ENCODE measurements around the gene ADAMTS2. TPM values are rescaled to one million over a fixed set of nuclear protein-coding genes. Genes with fewer than 3 reads are reported as not detected.

ADAMTS2 gene
- total RNA-seq, 3 donors from 2014 or later (not counting 1 experiment from before 2014, with no cell fraction given): 0.28 TPM; not detected in 2

DNA sequence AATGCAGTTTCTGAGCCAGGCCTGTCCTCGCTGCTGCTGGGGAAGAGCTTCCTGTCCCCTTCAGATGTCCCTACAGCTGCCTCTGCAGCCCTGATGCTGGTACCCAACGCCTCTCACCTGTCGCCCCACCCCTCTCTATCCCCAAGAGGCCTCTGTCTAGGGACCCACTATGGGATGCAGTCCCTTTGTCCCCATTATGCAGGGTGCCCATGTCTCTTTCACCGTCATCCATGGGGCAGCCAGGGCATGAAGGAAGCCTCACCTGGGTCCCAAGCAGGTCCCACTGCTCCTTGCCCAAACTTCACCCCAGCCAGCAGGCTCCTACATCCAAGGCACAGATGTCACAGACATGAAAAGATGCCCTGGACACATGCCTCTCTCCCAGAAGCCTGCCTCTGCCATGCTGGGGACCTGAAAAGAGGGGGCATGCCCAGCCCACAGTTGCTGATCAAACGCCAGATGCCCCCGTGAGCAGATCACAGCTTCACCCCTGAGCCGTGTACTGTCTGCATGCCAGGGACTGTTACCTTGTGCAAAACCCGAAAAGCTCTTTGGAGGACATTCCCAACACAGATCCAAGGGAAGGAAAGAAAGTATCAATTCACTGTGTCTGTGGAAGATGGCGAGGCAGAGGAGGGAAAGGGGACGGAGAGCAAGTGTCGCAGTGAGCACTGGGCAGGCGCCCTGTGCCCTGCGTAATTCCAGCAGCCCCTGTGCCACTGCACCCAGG is 81.0 kb downstream of the ADAMTS2 start:
- intact Hi-C loops (cut with micrococcal nuclease): no loop called here
- H3K27ac Mint-ChIP-seq: no peak overlapping the region
- ATAC-seq: no peak
- H3K9me3 ChIP-seq (ENCODE audit: control insufficient read depth, insufficient read depth, low read length): no peaks in the 10 kb centered on the region
- no peaks in the 10 kb centered on the region for H3K36me3 Mint-ChIP-seq
- DNase-seq: peak in 1 of 2 donors; percentile 4
- H3K4me3 Mint-ChIP-seq: no peak overlapping the region
- H3K4me1 Mint-ChIP-seq: no peaks in the 10 kb centered on the region
- no peak overlapping the region for H3K27ac ChIP-seq (ENCODE audit: low read length)
- no peak overlapping the region for H3K4me3 ChIP-seq (ENCODE audit: low read length)
- H3K36me3 ChIP-seq (ENCODE audit: control insufficient read depth, insufficient read depth, low read length): no peaks in the 10 kb centered on the region
- H3K27me3 Mint-ChIP-seq (ENCODE audit: low read depth in 2 of 2): no peaks in the 10 kb centered on the region
- H3K27me3 ChIP-seq (ENCODE audit: control insufficient read depth, insufficient read depth, low read length): no peaks in the 10 kb centered on the region
- TF ChIP-seq, protein P1, sequence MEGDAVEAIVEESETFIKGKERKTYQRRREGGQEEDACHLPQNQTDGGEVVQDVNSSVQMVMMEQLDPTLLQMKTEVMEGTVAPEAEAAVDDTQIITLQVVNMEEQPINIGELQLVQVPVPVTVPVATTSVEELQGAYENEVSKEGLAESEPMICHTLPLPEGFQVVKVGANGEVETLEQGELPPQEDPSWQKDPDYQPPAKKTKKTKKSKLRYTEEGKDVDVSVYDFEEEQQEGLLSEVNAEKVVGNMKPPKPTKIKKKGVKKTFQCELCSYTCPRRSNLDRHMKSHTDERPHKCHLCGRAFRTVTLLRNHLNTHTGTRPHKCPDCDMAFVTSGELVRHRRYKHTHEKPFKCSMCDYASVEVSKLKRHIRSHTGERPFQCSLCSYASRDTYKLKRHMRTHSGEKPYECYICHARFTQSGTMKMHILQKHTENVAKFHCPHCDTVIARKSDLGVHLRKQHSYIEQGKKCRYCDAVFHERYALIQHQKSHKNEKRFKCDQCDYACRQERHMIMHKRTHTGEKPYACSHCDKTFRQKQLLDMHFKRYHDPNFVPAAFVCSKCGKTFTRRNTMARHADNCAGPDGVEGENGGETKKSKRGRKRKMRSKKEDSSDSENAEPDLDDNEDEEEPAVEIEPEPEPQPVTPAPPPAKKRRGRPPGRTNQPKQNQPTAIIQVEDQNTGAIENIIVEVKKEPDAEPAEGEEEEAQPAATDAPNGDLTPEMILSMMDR (IDR thresholded peaks at IDR 0.05): no peak
- no peaks in the 10 kb centered on the region for H3K9me3 Mint-ChIP-seq
- WGBS (ENCODE audit: insufficient coverage): 82% methylated on average over 13 of the region's 13 CpGs
- H3K4me1 ChIP-seq (ENCODE audit: control insufficient read depth, insufficient read depth, low read length): no peaks in the 10 kb centered on the region

DNA sequence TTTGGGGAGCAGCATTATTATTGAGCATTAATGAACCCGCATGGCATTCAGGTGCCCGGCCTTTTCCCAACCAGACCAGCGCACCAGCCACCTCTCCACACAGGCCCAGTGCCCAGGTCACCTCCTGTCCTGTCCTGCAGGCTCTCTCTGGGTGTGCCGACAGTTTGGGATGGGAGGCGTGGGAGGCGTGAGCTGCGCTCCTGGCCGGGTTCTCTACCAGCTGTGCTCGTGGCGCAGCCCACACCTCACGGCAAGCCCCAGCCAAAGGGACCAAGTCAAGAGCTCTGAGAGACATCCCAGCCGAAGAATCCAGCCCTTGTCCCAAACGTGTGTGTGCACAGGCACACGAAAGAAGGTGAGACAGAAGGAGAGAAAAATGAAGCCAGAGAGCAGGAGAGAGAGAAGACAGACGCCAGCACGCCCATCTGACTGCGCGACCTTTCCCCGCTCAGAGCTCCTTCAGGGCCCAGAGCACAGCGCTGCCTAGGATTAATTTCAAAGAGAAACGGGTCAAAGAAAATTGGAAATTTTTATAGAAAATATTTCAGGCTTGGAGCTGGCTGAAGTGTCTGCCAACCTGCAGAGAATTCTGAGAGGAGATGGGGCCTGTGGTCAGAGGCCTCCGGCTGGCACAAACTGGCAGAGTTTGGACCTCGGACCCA is 81.7 kb downstream of the ADAMTS2 start:
- H3K27me3 Mint-ChIP-seq (ENCODE audit: low read depth in 2 of 2): no peaks in the 10 kb centered on the region
- no peak for DNase-seq
- intact Hi-C loops (cut with micrococcal nuclease): no loop called here
- Histone ChIP-seq H3K27ac (ENCODE audit: low read length) (no peak overlapping the region), H3K9me3 (ENCODE audit: control insufficient read depth, insufficient read depth, low read length) (no peaks in the 10 kb centered on the region), H3K27me3 (ENCODE audit: control insufficient read depth, insufficient read depth, low read length) (no peaks in the 10 kb centered on the region), H3K4me3 (ENCODE audit: low read length) (no peak overlapping the region), H3K36me3 (ENCODE audit: control insufficient read depth, insufficient read depth, low read length) (no peaks in the 10 kb centered on the region), H3K4me1 (ENCODE audit: control insufficient read depth, insufficient read depth, low read length) (no peaks in the 10 kb centered on the region)
- H3K4me1 Mint-ChIP-seq: no peaks in the 10 kb centered on the region
- no peaks in the 10 kb centered on the region for H3K36me3 Mint-ChIP-seq
- TF ChIP-seq, protein P1 (IDR thresholded peaks at IDR 0.05): no peak
- no peaks in the 10 kb centered on the region for H3K9me3 Mint-ChIP-seq
- H3K27ac Mint-ChIP-seq: no peak overlapping the region
- no peak overlapping the region for H3K4me3 Mint-ChIP-seq
- 86% methylated on average over 23 of the region's 23 CpGs for WGBS (ENCODE audit: insufficient coverage)
- no peak for ATAC-seq

DNA sequence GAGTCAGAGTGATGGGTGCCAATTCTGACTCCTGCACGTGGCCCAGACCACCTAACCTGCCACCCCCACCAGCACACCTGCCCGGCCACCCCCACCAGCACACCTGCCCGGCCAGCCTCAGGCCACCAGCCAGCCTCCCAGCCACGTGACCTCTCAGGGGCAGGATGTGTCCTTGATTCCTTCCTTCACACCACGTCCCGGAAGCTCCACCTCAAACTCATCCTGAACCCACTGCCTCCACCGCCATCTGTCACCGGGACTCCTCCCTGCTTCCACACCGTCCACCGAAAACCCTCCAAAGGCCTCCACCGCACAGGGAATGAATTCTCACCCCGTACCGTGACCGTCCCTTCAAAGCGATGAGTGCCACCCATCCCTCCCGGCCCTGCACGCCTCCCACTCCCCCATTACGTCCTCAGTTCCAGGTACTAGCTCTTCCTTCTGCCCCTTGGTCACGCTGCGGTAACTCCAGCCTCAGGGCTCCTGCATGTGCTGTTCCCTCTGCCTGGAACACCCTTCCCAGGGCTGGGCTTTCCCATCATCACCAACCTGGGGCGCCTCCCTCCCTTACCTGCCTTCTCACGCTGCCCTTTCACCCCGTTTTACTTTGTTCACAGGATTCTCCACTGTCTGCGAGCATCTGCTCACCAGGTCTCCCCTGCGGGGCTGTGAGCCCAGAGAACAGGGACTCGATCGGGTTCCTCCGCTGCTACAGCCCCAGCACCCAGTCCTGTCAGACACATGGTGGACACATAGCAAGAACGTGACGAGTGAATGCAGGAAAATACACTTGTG is 82.9 kb downstream of the ADAMTS2 start:
- Histone ChIP-seq H3K36me3 (ENCODE audit: control insufficient read depth, insufficient read depth, low read length) (no peaks in the 10 kb centered on the region), H3K27ac (ENCODE audit: low read length) (no peak overlapping the region), H3K4me3 (ENCODE audit: low read length) (no peak overlapping the region), H3K9me3 (ENCODE audit: control insufficient read depth, insufficient read depth, low read length) (no peaks in the 10 kb centered on the region), H3K4me1 (ENCODE audit: control insufficient read depth, insufficient read depth, low read length) (no peaks in the 10 kb centered on the region), H3K27me3 (ENCODE audit: control insufficient read depth, insufficient read depth, low read length) (no peaks in the 10 kb centered on the region)
- Mint-ChIP-seq H3K9me3 (no peaks in the 10 kb centered on the region), H3K4me3 (no peak overlapping the region), H3K27ac (no peak overlapping the region), H3K36me3 (no peaks in the 10 kb centered on the region), H3K4me1 (no peaks in the 10 kb centered on the region), H3K27me3 (ENCODE audit: low read depth in 2 of 2) (no peaks in the 10 kb centered on the region)
- DNase-seq (peak in 1 of 2 donors; percentile 7), ATAC-seq (no peak)
- 87% methylated on average over 30 of the region's 30 CpGs for WGBS (ENCODE audit: insufficient coverage)
- TF ChIP-seq, protein P1 (IDR thresholded peaks at IDR 0.05): no peak
- intact Hi-C loops (cut with micrococcal nuclease): no loop called here

All from natural killer cell (primary cell).